GM12878 (cell line): ENCODE measurements around the gene GPR63. TPM values are rescaled to one million over a fixed set of nuclear protein-coding genes. Genes with fewer than 3 reads are reported as not detected.
A peak's percentile ranks its signal among the peaks of the same experiment; 100 is the strongest.

ENCODE experiments used
- ATAC-seq: fragments of 200-7000 bp; cut with Tn5 transposase; 3 replicates; pipeline ENCODE4 v1.9.1; 2020; ENCODE audit warnings: mild to moderate bottlenecking, moderate library complexity
- BruUV-seq: library from RNA; stranded (reverse); fragments of 400-500 nt; replicated peaks from 2 replicates; lab custom pipeline; 2021; lab: Mats Ljungman, UMichigan
- CTCF ChIA-PET: fragments of 300-600 bp; sonication (Branson Sonifier 250); formaldehyde crosslinking; extraction: SDS; loops from one replicate; lab custom pipeline; 2021; ENCODE audit warnings: inconsistent platforms; lab: Yijun Ruan, JAX
- POLR2A ChIA-PET: fragments of 350-600 bp; formaldehyde crosslinking; extraction: SDS; loops from one replicate; lab custom pipeline; 2021; ENCODE audit warnings: inconsistent platforms; lab: Charles Lee
- RAD21 ChIA-PET: fragments of 300-600 bp; sonication (Branson Sonifier 250); formaldehyde crosslinking; loops from one replicate; lab custom pipeline; 2023; ENCODE audit warnings: antibody characterized with exemption; ENCODE audit not compliant: unreplicated experiment; lab: Charles Lee
- SMC1A ChIA-PET: fragments of 300-600 bp; sonication (Branson Sonifier 250); formaldehyde crosslinking; loops from one replicate; lab custom pipeline; 2023; ENCODE audit not compliant: unreplicated experiment, uncharacterized antibody; lab: Charles Lee
- DNase-seq: peaks from one replicate; pipeline ENCODE4 v3.0.0-alpha.2; 2011; ENCODE audit warnings: low read depth, low spot score
- FAIRE-seq: peaks from 3 replicates; lab custom pipeline; 2011; peaks lifted over from hg19 to GRCh38; lab: Jason Lieb, UNC
- H2AFZ ChIP-seq: 2 replicates; pipeline ENCODE4 v1.6.0; 2011; ENCODE audit warnings: low read depth, low read length, control low read depth; ENCODE audit not compliant: control insufficient read depth
- H3K27ac ChIP-seq: 2 replicates; pipeline ENCODE4 v1.5.1; 2011; ENCODE audit warnings: control low read depth; ENCODE audit not compliant: control insufficient read depth, insufficient read depth
- H3K27me3 ChIP-seq, 2 experiments: replicated peaks in 1 of 2; 2 replicates each; pipeline versions ENCODE4 v1.6.0 to v1.6.1; 2011; ENCODE audit warnings: low read length in 1 of 2; ENCODE audit not compliant: control insufficient read depth in 2 of 2, insufficient read depth in 2 of 2
- H3K36me3 ChIP-seq, 2 experiments: 2 replicates each; pipeline ENCODE4 v1.5.1; 2011; ENCODE audit warnings: low read length in 1 of 2; ENCODE audit not compliant: control insufficient read depth in 2 of 2, insufficient read depth in 2 of 2
- H3K4me1 ChIP-seq: 2 replicates; pipeline ENCODE4 v1.6.1; 2011; ENCODE audit warnings: mild to moderate bottlenecking, low read length, moderate library complexity, mixed read lengths; ENCODE audit not compliant: control insufficient read depth, insufficient read depth
- H3K4me2 ChIP-seq: 2 replicates; pipeline ENCODE4 v1.6.0; 2011; ENCODE audit warnings: control low read depth; ENCODE audit not compliant: control insufficient read depth, insufficient read depth
- H3K4me3 ChIP-seq: fragments of 200-600 bp; sonication (generic); 2 replicates; pipeline ENCODE4 v1.5.1; 2016
- H3K79me2 ChIP-seq: 2 replicates; pipeline ENCODE4 v1.6.0; 2011; ENCODE audit warnings: low read length; ENCODE audit not compliant: control insufficient read depth, insufficient read depth
- H3K9ac ChIP-seq: 2 replicates; pipeline ENCODE4 v1.8.0; 2011; ENCODE audit warnings: low read length, control low read depth, mixed read lengths; ENCODE audit not compliant: control insufficient read depth, insufficient read depth
- H3K9me3 ChIP-seq: replicated peaks from 3 replicates; pipeline ENCODE4 v1.5.1; 2011; ENCODE audit warnings: mild to moderate bottlenecking, low read length; ENCODE audit not compliant: control insufficient read depth, insufficient read depth
- H4K20me1 ChIP-seq: 2 replicates; pipeline ENCODE4 v1.6.0; 2011; ENCODE audit not compliant: control insufficient read depth, insufficient read depth
- BCL11A ChIP-seq: IDR thresholded peaks from 2 replicates; pipeline ENCODE4 v1.6.1; 2011; ENCODE audit warnings: low read depth, low read length
- CEBPB ChIP-seq, 2 experiments: fragments of 150-350 bp in 1 of 2; IDR thresholded peaks; 2 replicates each; pipeline ENCODE4 v1.6.1; 2012 to 2014; ENCODE audit warnings: low read depth in 2 of 2, low read length in 2 of 2, borderline replicate concordance in 1 of 2, inconsistent platforms in 1 of 2
- IRF4 ChIP-seq: IDR thresholded peaks from 2 replicates; pipeline ENCODE4 v1.6.1; 2011; ENCODE audit warnings: low read depth, low read length
- NR2C2 ChIP-seq: IDR thresholded peaks from 2 replicates; pipeline ENCODE4 v1.6.1; 2011; ENCODE audit warnings: borderline replicate concordance, low read depth; ENCODE audit not compliant: control insufficient read depth, insufficient read length
- PRDM15 ChIP-seq: fragments of 450-650 bp; formaldehyde crosslinking; IDR thresholded peaks from 2 replicates; pipeline ENCODE4 v1.4.0; 2020; ENCODE audit warnings: mild to moderate bottlenecking, moderate library complexity
- RUNX3 ChIP-seq: IDR thresholded peaks from 2 replicates; pipeline ENCODE4 v1.6.1; 2012; ENCODE audit warnings: low read length, inconsistent platforms
- SP1 ChIP-seq: IDR thresholded peaks from one replicate; pipeline ENCODE4 v1.6.1; 2011; ENCODE audit warnings: low read depth, low read length
- SREBF2 ChIP-seq: IDR thresholded peaks from 2 replicates; pipeline ENCODE4 v1.6.1; 2012; ENCODE audit warnings: mild to moderate bottlenecking, low read length
- TCF12 ChIP-seq: IDR thresholded peaks from 2 replicates; pipeline ENCODE4 v1.6.1; 2011; ENCODE audit warnings: low read depth, mild to moderate bottlenecking, low read length
- WGBS: methylation state at CpG from one replicate; pipeline ENCODE4 v1.1.6; 2016; ENCODE audit warnings: low lambda C conversion rate; ENCODE audit not compliant: insufficient replicate concordance, insufficient coverage; ENCODE audit errors: missing lambda C conversion rate; 5-methylcytosine and 5-hydroxymethylcytosine counted together
- in situ Hi-C: fragments of 300-500 bp; cut with MboI; formaldehyde crosslinking; loops from 9 replicates; pipeline ENCODE4 v1.14.3; 2018; ENCODE audit warnings: mixed read lengths
- intact Hi-C: fragments of 100-400 bp; cut with micrococcal nuclease; formaldehyde crosslinking; loops from one replicate; pipeline ENCODE4 v1.14.2; 2022; ENCODE audit not compliant: unreplicated experiment
- polyA plus RNA-seq, 11 experiments: library from polyadenylated mRNA; depleted of rRNA in 4 of 11; unstranded in 6 of 11; stranded (reverse) in 5 of 11; fragments of >200 nt; fragmentation: Nextera tagmentation in 4 of 11; fragmentation: Illumina TruSeq in 1 of 11; extraction: Ambion mirVana in 4 of 11; extraction: Trizol in 1 of 11; gene quantifications; 1 replicate in 1 of 11; 2 replicates in 10 of 11; pipeline versions ENCODE4 v1.2.1 to v1.2.3, GENCODE V29; 2011 to 2016; ENCODE audit warnings: inconsistent platforms in 2 of 11, missing spikeins in 2 of 11, low read depth in 1 of 11
- total RNA-seq, 4 experiments: library from RNA; depleted of rRNA in 3 of 4; stranded (reverse); fragments of >200 nt in 3 of 4; fragmentation: Illumina TruSeq in 1 of 4; extraction: Trizol in 1 of 4; gene quantifications; 2 replicates each; pipeline versions ENCODE4 v1.2.1 to v1.2.3, GENCODE V29; 2013 to 2021

GPR63 gene
- total and polyA plus RNA-seq, 10 of the 15 experiments (the other 5 are each of a cell fraction or from before 2014, with no cell fraction given), result 1.6 to 6.6 (median 3.5) TPM

GRCh38 chr6:96834070-96834469 is 3.2 kb downstream of the GPR63 start (continued):
- TF ChIP-seq PRDM15 (CRISPR knock-in tag), result no peak
- no peak for TF ChIP-seq BCL11A
- no peak for TF ChIP-seq CEBPB (IDR thresholded peaks at IDR 0.05; ENCODE audit: borderline replicate concordance in 1 of 2, low read depth in 2 of 2, low read length in 2 of 2)
- TF ChIP-seq SP1, result no peak
- no peak for TF ChIP-seq NR2C2
- TF ChIP-seq SREBF2, result no peak
- TF ChIP-seq, all 136 proteins: peak for 0

- no peaks in the 10 kb centered on the region; a peak in 1 of 4 replicates for H3K27me3 ChIP-seq
- no peak overlapping the region for H3K9ac ChIP-seq
- H3K9me3 ChIP-seq, result no peaks in the 10 kb centered on the region
- H3K4me3 ChIP-seq, result no peak overlapping the region
- FAIRE-seq, result peak; percentile 69
- H3K79me2 ChIP-seq, result peaks cover 39% of the 10 kb centered on the region
- H3K36me3 ChIP-seq, result no peaks in the 10 kb centered on the region; a peak in 1 of 4 replicates
- no peaks in the 10 kb centered on the region for H4K20me1 ChIP-seq
- in situ Hi-C loops, result no loop called here
- peak overlapping the region; percentile 38; the same call in 1 of the 2 replicates for H3K4me2 ChIP-seq
- intact Hi-C loops, result loop anchor here (10.0 kb wide), 1 partner anchor 222 kb away; no protein-coding TSS in a partner anchor
- no peak for TF ChIP-seq IRF4
- no peak for TF ChIP-seq TCF12
- TF ChIP-seq RUNX3, result peak; percentile 7; the same call in 1 of the 2 replicates
- H3K27ac ChIP-seq, result no peak overlapping the region
- WGBS, result 73% methylated on average over 2 of the region's 2 CpGs
- DNase-seq, result no peak
- H2AFZ ChIP-seq, result 0 out of 2 replicates have a peak overlapping the region, but pooled peaks have one; percentile 3
- ChIA-PET CTCF (no interaction called here), POLR2A (interaction anchor here (0.9 kb wide), 1 partner anchor 181 kb away, joined by 3 read pairs; no protein-coding TSS in a partner anchor), RAD21 (interaction anchor here (3.2 kb wide), 1 partner anchor 37 kb away, joined by 30 read pairs; no protein-coding TSS in a partner anchor), SMC1A (no interaction called here)
- no TSS peak for BruUV-seq
- no peak for ATAC-seq
- peaks cover 6% of the 10 kb centered on the region for H3K4me1 ChIP-seq
Measured at GRCh38 chr6:96832780-96833179, 4.5 kb downstream of the GPR63 start.
